Psoas muscle (tissue), 8 donors: ENCODE measurements around the gene FASTKD1. TPM values are rescaled to one million over a fixed set of nuclear protein-coding genes. Genes with fewer than 3 reads are reported as not detected.
"Not testable (repeated sequence)": the region's sequence is repeated elsewhere in the genome, so short reads cannot be mapped to it uniquely, and the experiment has no call there.

Experiments
- ATAC-seq, 4 donors: fragments of 200-7000 bp; cut with Tn5 transposase; one replicate each; pipeline ENCODE4 v1.9.1; 2020; ENCODE audit warnings: moderate library complexity in 3 of 4, mild to moderate bottlenecking in 2 of 4
- DNase-seq, 2 donors: peaks; one replicate each; pipeline ENCODE4 v3.0.0-alpha.2; 2020
- H3K27ac ChIP-seq: fragments of 200-600 bp; one replicate; pipeline ENCODE4 v1.8.0; 2022
- H3K27me3 ChIP-seq, 3 donors: fragments of 200-600 bp in 1 of 3; one replicate each; pipeline versions ENCODE4 v1.6.1 to v1.8.0; 2013 to 2022; ENCODE audit warnings: low read length in 2 of 3, mild to moderate bottlenecking in 2 of 3, moderate library complexity in 1 of 3; ENCODE audit not compliant: insufficient read depth in 3 of 3
- H3K36me3 ChIP-seq, 2 donors: fragments of 200-600 bp in 1 of 2; one replicate each; pipeline versions ENCODE4 v1.6.1 to v1.8.0; 2013 to 2022; ENCODE audit warnings: low read depth in 1 of 2, mild to moderate bottlenecking in 1 of 2, moderate library complexity in 1 of 2; ENCODE audit not compliant: insufficient read depth in 1 of 2
- H3K4me1 ChIP-seq: fragments of 200-600 bp; one replicate; pipeline ENCODE4 v1.8.0; 2022
- H3K4me3 ChIP-seq: fragments of 200-600 bp; one replicate; pipeline ENCODE4 v1.8.0; 2022; ENCODE audit warnings: mild to moderate bottlenecking
- H3K9me3 ChIP-seq: fragments of 200-600 bp; one replicate; pipeline ENCODE4 v1.8.0; 2022
- WGBS, 3 donors: extraction: QIAGEN DNeasy Blood & Tissue Kit; methylation state at CpG; one replicate each; pipeline versions ENCODE4 v1.1.6 to v1.1.7; 2013; 5-methylcytosine and 5-hydroxymethylcytosine counted together
- intact Hi-C, 2 donors: fragments of 100-400 bp; cut with DNase I; formaldehyde crosslinking; loops; one replicate each; pipeline versions ENCODE4 v1.11.0 to v1.14.2; 2022
- long read RNA-seq, 2 donors: library from polyadenylated mRNA; unstranded; transcript quantifications; one replicate each; pipeline ENCODE4 v2.0.0, GENCODE V29; 2021
- polyA plus RNA-seq, 3 donors: library from polyadenylated mRNA; stranded (reverse); fragments of 200-250 nt; gene quantifications; one replicate each; pipeline ENCODE4 v1.2.3, GENCODE V29; 2013
- total RNA-seq, 4 donors: library from RNA; stranded (reverse); fragmentation: NEBNext Ultra II Directional in 2 of 4; extraction: Animal tissue kit (Norgen Biotek cat#: 25700) in 2 of 4; gene quantifications; one replicate each; pipeline versions ENCODE4 v1.2.1 to v1.2.4, GENCODE V29; 2021 to 2023
- TF ChIP-seq, protein P1 (sequence below): fragments of 200-600 bp; IDR thresholded peaks from one replicate; pipeline ENCODE4 v1.8.0; 2022; ENCODE audit warnings: antibody characterized with exemption
- donor health status: healthy with polysubstance abuse.
- donor health status: DM: no; HTN: no; CAD: no; lungs with moderate emphysema.
- donor health status: Bipolar disorder and iron deficiency.
- donor health status: healthy.
- donor health status: DM: yes; HTN: yes; CAD: no.
- donor health status: DM: no; HTN: no; CAD: no.
- donor health status: DM: no; HTN: no; CAD: no.
- donor health status: DM: yes; HTN: yes; CAD: no.

Gene FASTKD1
- total RNA-seq = 10 to 100 TPM; 12.9 to 35.2 (median 22.5) TPM
- 10 to 100 TPM; 16.2 to 53.1 (median 40.3) TPM for polyA plus RNA-seq
- long read RNA-seq, donor 1, partial matches to known transcripts = 1 of 5 reads
- long read RNA-seq, donor 1, other reads (novel, unspliced or antisense) = 4 of 5 reads
- long read RNA-seq, donor 2, transcript FASTKD1-204 (15 exons, 2,967 nt) = major isoform, 6 of 12 reads
- long read RNA-seq, donor 2, partial matches to known transcripts = 0 of 12 reads
- long read RNA-seq, donor 2, other reads (novel, unspliced or antisense) = 6 of 12 reads

DNA sequence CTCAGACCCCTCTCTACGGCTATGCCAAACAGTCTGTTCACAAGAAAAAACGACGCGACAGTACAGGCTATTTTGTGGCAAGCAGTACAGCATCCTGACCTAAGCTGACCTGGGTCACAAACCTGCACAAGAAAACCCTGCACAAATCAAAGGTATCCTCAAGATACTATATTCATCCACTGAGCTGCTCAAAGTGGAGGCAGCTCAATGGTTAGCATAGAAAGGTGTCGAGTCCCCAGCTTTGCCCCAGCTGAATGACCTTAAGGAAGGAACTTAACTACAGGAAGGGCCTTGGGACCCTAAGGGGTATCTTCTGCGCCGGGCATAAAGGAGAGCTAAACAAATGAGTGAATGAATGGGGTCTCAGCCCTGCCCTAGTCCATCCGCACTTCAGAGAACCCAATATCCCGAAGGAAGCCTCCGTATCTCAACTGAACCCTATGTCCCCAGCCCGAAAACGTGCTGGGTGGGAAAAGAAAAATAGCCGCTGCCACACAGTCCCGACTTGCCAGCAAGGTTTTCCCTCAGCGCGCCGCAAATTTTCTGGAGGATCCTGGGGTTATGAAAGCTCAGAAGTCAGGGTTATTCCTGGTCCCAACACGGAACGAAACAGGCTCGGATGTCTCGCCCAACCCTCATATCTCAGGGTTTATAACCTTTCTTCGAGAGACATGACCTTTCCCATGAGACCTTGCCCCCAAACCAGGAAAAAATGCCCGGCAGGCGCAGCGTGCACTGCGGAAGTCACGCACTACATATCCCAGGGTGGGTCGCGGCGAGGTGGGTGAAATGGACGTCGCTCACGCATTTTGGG is at the start of gene FASTKD1:
Gene FASTKD1 (minus strand): TSS at position 706 of the 814 bp plus-strand sequence. CDS start 1,836 bp downstream, outside the sequence.
- Histone ChIP-seq H3K36me3 (peaks cover 0 to 7% of the 10 kb centered on the region in 2 donors), H3K4me1 (peaks cover 21% of the 10 kb centered on the region), H3K27ac (peak within 1 kb of the TSS; percentile 67), H3K27me3 (no peaks in the 10 kb centered on the region), H3K9me3 (no peaks in the 10 kb centered on the region), H3K4me3 (peak within 1 kb of the TSS; percentile 83)
- DNase-seq (peak; percentile 90 to 94), ATAC-seq (peak; percentile 98 to 99 (median 99))
- WGBS, 3 donors = 0% methylated on average over 33 of the region's 33 CpGs
- TF ChIP-seq, protein P1, sequence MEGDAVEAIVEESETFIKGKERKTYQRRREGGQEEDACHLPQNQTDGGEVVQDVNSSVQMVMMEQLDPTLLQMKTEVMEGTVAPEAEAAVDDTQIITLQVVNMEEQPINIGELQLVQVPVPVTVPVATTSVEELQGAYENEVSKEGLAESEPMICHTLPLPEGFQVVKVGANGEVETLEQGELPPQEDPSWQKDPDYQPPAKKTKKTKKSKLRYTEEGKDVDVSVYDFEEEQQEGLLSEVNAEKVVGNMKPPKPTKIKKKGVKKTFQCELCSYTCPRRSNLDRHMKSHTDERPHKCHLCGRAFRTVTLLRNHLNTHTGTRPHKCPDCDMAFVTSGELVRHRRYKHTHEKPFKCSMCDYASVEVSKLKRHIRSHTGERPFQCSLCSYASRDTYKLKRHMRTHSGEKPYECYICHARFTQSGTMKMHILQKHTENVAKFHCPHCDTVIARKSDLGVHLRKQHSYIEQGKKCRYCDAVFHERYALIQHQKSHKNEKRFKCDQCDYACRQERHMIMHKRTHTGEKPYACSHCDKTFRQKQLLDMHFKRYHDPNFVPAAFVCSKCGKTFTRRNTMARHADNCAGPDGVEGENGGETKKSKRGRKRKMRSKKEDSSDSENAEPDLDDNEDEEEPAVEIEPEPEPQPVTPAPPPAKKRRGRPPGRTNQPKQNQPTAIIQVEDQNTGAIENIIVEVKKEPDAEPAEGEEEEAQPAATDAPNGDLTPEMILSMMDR = no peak
- intact Hi-C loops = no loop called here

GRCh38 chr2:169623235-169623634 is 49.6 kb upstream of the FASTKD1 start:
- H3K4me1 ChIP-seq = no peaks in the 10 kb centered on the region
- no peak for DNase-seq
- TF ChIP-seq, protein P1 = no peak
- no peaks in the 10 kb centered on the region for H3K9me3 ChIP-seq
- H3K4me3 ChIP-seq = no peak overlapping the region
- no peak for ATAC-seq
- H3K36me3 ChIP-seq = peaks cover 0 to 57% of the 10 kb centered on the region in 2 donors
- H3K27me3 ChIP-seq = no peaks in the 10 kb centered on the region
- H3K27ac ChIP-seq = no peak overlapping the region
- WGBS, 3 donors = 89 to 91% (median 89%) methylated on average over 4 of the region's 4 CpGs
- intact Hi-C loops = no loop called here

DNA sequence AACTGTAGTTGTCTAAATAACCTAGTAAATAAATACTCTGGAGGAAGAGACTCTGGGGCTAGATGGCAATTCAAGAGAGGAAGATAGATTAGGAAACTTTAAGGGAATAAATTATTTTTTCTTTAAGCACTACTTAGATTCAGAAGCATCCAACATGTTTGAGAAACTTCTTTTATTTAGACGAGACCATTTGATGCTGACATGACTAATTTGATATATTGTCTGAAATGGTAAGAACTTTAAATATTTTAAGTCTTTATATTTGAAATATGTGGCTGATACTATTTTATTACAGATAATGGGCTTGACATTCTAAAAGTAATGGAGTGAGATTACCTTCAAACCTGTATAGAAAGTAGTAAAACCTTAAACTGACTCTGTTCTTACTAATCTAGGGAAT is 46.8 kb upstream of the FASTKD1 start:
- H3K27ac ChIP-seq = no peak overlapping the region
- intact Hi-C loops = no loop called here
- no peak for ATAC-seq
- no peaks in the 10 kb centered on the region for H3K27me3 ChIP-seq
- H3K4me3 ChIP-seq = no peak overlapping the region
- H3K9me3 ChIP-seq = peaks cover 11% of the 10 kb centered on the region
- DNase-seq = no peak
- peaks cover 0 to 60% of the 10 kb centered on the region in 2 donors for H3K36me3 ChIP-seq
- H3K4me1 ChIP-seq = no peaks in the 10 kb centered on the region
- TF ChIP-seq, protein P1 = no peak
- 71 to 73% (median 72%) methylated on average over 1 of the region's 1 CpG for WGBS, 3 donors

GRCh38 chr2:169619946-169620345 is 46.3 kb upstream of the FASTKD1 start:
- no peaks in the 10 kb centered on the region for H3K4me1 ChIP-seq
- intact Hi-C loops = loop anchor here in 1 of 2 donors (10.0 kb wide), 1 partner anchor 305 kb away; no protein-coding TSS in a partner anchor
- H3K4me3 ChIP-seq = no peak overlapping the region
- DNase-seq (no peak), ATAC-seq (no peak)
- TF ChIP-seq, protein P1 = no peak
- 44 to 51% (median 47%) methylated on average over 3 of the region's 3 CpGs for WGBS, 3 donors
- H3K27ac ChIP-seq = no peak overlapping the region
- H3K27me3 ChIP-seq = no peaks in the 10 kb centered on the region
- peaks cover 0 to 60% of the 10 kb centered on the region in 2 donors for H3K36me3 ChIP-seq
- H3K9me3 ChIP-seq = peaks cover 11% of the 10 kb centered on the region

GRCh38 chr2:169615982-169616381 is 42.3 kb upstream of the FASTKD1 start:
- WGBS, 3 donors = 93 to 100% (median 100%) methylated on average over 1 of the region's 1 CpG
- peaks cover 0 to 64% of the 10 kb centered on the region in 2 donors for H3K36me3 ChIP-seq
- not testable (repeated sequence) for H3K4me3 ChIP-seq, H3K4me1 ChIP-seq, ATAC-seq, H3K27ac ChIP-seq, H3K27me3 ChIP-seq, DNase-seq
- peaks cover 11% of the 10 kb centered on the region for H3K9me3 ChIP-seq
- intact Hi-C loops = loop anchor here in 1 of 2 donors (10.0 kb wide), 1 partner anchor 309 kb away; no protein-coding TSS in a partner anchor
